Hindlimb muscle (tissue), 1 donor: ENCODE results near the gene UFL1. TPM values are rescaled to one million over a fixed set of nuclear protein-coding genes. Genes with fewer than 3 reads are reported as not detected.

ENCODE experiments used
- DNase-seq: peaks from one replicate; pipeline ENCODE4 v3.0.0-alpha.2; 2013
- polyA plus RNA-seq: library from polyadenylated mRNA; unstranded; fragments of 120-200 nt; gene quantifications from one replicate; pipeline ENCODE4 v1.2.1, GENCODE V29; 2013; ENCODE audit not compliant: insufficient read length

UFL1 gene
- polyA plus RNA-seq, 1 donor, result 26.6 TPM

DNA sequence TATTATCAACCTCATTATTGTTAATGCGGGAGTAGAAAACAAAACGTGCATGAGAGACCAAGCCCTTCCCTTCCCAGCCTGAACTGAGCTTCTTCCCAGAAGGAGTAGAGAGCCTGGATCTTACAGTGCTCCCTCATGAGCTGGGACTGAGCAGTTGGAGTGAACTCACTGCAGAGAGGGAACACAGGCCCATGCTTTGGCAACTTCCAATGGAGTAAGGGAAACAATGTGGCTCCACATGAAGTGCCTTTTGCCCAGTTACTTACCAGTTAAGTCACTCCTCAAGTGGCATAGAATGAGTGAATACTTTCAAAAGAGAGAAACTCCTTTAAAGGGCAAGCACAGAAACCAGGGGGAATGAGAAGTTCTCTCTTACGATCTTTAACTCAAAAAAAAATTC, 53.8 kb downstream of the UFL1 start:
- no peak for DNase-seq

DNA sequence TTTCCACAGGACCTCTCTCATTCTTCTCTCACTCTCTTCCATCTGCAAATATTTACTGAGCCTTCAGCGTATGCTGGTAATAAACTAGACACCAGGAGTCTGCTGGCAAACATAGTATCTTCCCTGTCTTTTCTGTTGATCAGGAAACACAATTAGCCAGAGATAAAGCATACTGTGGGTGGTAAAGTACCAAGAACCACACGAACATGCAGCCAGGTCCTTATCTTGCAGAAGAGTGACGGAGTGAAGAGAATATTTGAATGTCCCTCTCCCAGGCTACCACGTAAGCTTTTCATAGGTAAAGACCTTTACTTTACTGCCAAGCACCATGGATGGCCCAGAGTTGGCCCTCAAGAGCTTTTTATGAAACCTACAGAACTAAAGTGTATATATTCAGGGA, 54.6 kb downstream of the UFL1 start:
- no peak for DNase-seq

DNA sequence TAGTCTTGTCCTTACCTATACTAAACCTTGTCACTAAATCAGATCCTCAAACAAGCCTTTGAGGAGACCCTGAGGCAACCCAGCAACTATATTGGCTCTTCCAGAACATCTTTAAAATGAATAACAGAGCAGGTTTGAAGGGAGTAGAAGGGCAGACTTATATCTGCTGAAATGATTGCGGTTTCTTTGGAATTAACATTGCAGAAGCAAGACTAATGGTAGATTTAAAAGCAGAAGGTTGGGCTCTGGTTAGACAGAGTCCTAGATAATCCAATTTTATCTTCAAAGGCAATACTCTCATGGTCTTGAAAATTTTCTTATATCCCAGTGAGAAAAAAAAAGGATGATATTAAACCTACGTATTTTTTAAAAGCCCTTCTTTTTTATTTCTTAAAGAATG, 60.4 kb downstream of the UFL1 start:
- no peak for DNase-seq

- DNase-seq, result no peak
These were observed 60.8 kb downstream of the UFL1 start for GRCh38 chr6:96582436-96582835.

DNA sequence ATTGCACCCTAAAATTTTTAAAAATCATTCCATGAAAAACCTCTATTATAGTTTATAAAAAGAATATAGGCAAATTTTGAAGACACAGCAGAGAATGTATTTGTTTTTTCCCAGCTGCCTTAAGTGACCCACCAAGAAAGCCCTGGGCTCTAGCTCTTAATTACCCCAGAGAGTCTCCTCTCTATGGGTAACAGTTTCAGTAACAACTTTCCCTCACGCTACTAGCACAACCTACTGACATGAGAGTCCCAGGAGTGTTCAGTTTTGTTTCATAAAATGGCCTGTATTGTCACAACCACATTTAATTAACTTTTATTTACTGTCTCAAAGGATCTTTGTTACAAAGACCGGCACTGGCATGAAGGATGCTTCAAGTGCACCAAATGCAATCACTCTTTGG, 82.8 kb downstream of the UFL1 start:
- DNase-seq, result no peak

Other genes starting within 250 kb of the UFL1 start
- gene FHL5, start 41.3 kb downstream of the UFL1 start, polyA plus RNA-seq, result 1.1 TPM